Hematopoietic multipotent progenitor cell treated with erythropoietin and hydrocortisone succinate and interleukin-3 and kit ligand, for 8 days (in vitro differentiated cells): Measurements from ENCODE around the gene UBA6.
"Not testable (repeated sequence)": the region's sequence is repeated elsewhere in the genome, so short reads cannot be mapped to it uniquely, and the experiment has no call there.

Source experiments
- DNase-seq: peaks from one replicate; pipeline ENCODE4 v3.0.0-alpha.2; 2015

The UBA6 gene

GRCh38 chr4:67700738-67701516 lies at the start of gene UBA6:
UBA6 (minus strand) TSS chr4:67701155; CDS start chr4:67701119, 36 bp downstream.
- peak; percentile 97 for DNase-seq

- DNase-seq: no peak
Observed at GRCh38 chr4:67750691-67751090, 49.7 kb upstream of the UBA6 start.

GRCh38 chr4:67749286-67749685 lies 48.3 kb upstream of the UBA6 start:
- no peak for DNase-seq

GRCh38 chr4:67746797-67747495 lies 46.0 kb upstream of the UBA6 start:
- peak; percentile 60 for DNase-seq

- no peak for DNase-seq
Observed at GRCh38 chr4:67744561-67745283, 43.8 kb upstream of the UBA6 start.

- no peak for DNase-seq
Observed at GRCh38 chr4:67743194-67743593, 42.2 kb upstream of the UBA6 start.

GRCh38 chr4:67736262-67736661 lies 35.3 kb upstream of the UBA6 start:
- DNase-seq: no peak

GRCh38 chr4:67735325-67735724 lies 34.4 kb upstream of the UBA6 start:
- no peak for DNase-seq

- DNase-seq: not testable (repeated sequence)
Observed at GRCh38 chr4:67730511-67730910, 29.6 kb upstream of the UBA6 start.

- DNase-seq: peak; percentile 6
Observed at GRCh38 chr4:67727124-67727850, 26.3 kb upstream of the UBA6 start.

- DNase-seq: no peak
Observed at GRCh38 chr4:67725981-67726380, 25.0 kb upstream of the UBA6 start.

- no peak for DNase-seq
Observed at GRCh38 chr4:67725132-67725531, 24.2 kb upstream of the UBA6 start.

- DNase-seq: no peak
Observed at GRCh38 chr4:67723949-67724348, 23.0 kb upstream of the UBA6 start.

- DNase-seq: no peak
Observed at GRCh38 chr4:67723341-67723740, 22.4 kb upstream of the UBA6 start.

GRCh38 chr4:67721770-67722597 lies 21.0 kb upstream of the UBA6 start:
- DNase-seq: peak; percentile 77

GRCh38 chr4:67721315-67721769 lies 20.4 kb upstream of the UBA6 start:
- DNase-seq: peak; percentile 60

- no peak for DNase-seq
Observed at GRCh38 chr4:67719953-67720617, 19.1 kb upstream of the UBA6 start.

GRCh38 chr4:67718848-67719247 lies 17.9 kb upstream of the UBA6 start:
- DNase-seq: no peak

- DNase-seq: no peak
Observed at GRCh38 chr4:67717586-67717985, 16.6 kb upstream of the UBA6 start.

GRCh38 chr4:67714955-67715354 lies 14.0 kb upstream of the UBA6 start:
- DNase-seq: no peak

GRCh38 chr4:67714248-67714583 lies 13.3 kb upstream of the UBA6 start:
- DNase-seq: no peak
